HG03108 (cell line): ENCODE measurements around the gene FAM117A.
"Not testable (repeated sequence)": the region's sequence is repeated elsewhere in the genome, so short reads cannot be mapped to it uniquely, and the experiment has no call there.

Source experiments
- ATAC-seq: cut with Tn5 transposase; IDR thresholded peaks from one replicate; pipeline ENCODE4 v1.9.1; 2021; ENCODE audit warnings: moderate library complexity; ENCODE audit not compliant: unreplicated experiment

The FAM117A gene

GRCh38 chr17:49764559-49765180 is 739 bp upstream of the FAM117A start:
- no peak for ATAC-seq

GRCh38 chr17:49762151-49762941 is 1.6 kb downstream of the FAM117A start:
- no peak for ATAC-seq

- no peak for ATAC-seq
Measured at GRCh38 chr17:49760932-49761558, 2.9 kb downstream of the FAM117A start.

GRCh38 chr17:49760296-49760695 is 3.6 kb downstream of the FAM117A start:
- ATAC-seq = no peak

- ATAC-seq = no peak
Measured at GRCh38 chr17:49759203-49759602, 4.7 kb downstream of the FAM117A start.

- ATAC-seq = not testable (repeated sequence)
Measured at GRCh38 chr17:49758464-49759010, 5.4 kb downstream of the FAM117A start.

- no peak for ATAC-seq
Measured at GRCh38 chr17:49757151-49757777, 6.7 kb downstream of the FAM117A start.

GRCh38 chr17:49756323-49757150 is 7.4 kb downstream of the FAM117A start:
- ATAC-seq = no peak

GRCh38 chr17:49755663-49756283 is 8.2 kb downstream of the FAM117A start:
- no peak for ATAC-seq

GRCh38 chr17:49753959-49754391 is 10.0 kb downstream of the FAM117A start:
- ATAC-seq = no peak

- no peak for ATAC-seq
Measured at GRCh38 chr17:49752508-49752907, 11.4 kb downstream of the FAM117A start.

- ATAC-seq = no peak
Measured at GRCh38 chr17:49749730-49750129, 14.2 kb downstream of the FAM117A start.

- peak; percentile 71 for ATAC-seq
Measured at GRCh38 chr17:49748791-49749190, 15.1 kb downstream of the FAM117A start.

- no peak for ATAC-seq
Measured at GRCh38 chr17:49748223-49748622, 15.7 kb downstream of the FAM117A start.

- ATAC-seq = no peak
Measured at GRCh38 chr17:49747632-49748031, 16.3 kb downstream of the FAM117A start.

- ATAC-seq = peak; percentile 53
Measured at GRCh38 chr17:49746791-49747490, 17.0 kb downstream of the FAM117A start.

- ATAC-seq = no peak
Measured at GRCh38 chr17:49745175-49746139, 18.5 kb downstream of the FAM117A start.

GRCh38 chr17:49742166-49742638 is 21.7 kb downstream of the FAM117A start:
- ATAC-seq = no peak
